Activated CD4-positive, CD25-positive, alpha-beta regulatory T cell treated with anti-CD3 and anti-CD28 coated beads, Interleukin-2, amount 50 U/mL, for 16 hours (primary cell): Measurements from ENCODE around the gene GRID2IP.

Source experiments
- DNase-seq: peaks from one replicate; pipeline ENCODE4 v3.0.0-alpha.2; 2020; ENCODE audit warnings: low read depth, low spot score

GRID2IP gene

GRCh38 chr7:6520163-6520981, 30.9 kb downstream of the GRID2IP start:
- no peak for DNase-seq

- DNase-seq = peak; percentile 45
Observed at GRCh38 chr7:6516387-6516983, 34.8 kb downstream of the GRID2IP start.

- no peak for DNase-seq
Observed at GRCh38 chr7:6513541-6513940, 37.7 kb downstream of the GRID2IP start.

- DNase-seq = no peak
Observed at GRCh38 chr7:6512892-6513291, 38.4 kb downstream of the GRID2IP start.

- no peak for DNase-seq
Observed at GRCh38 chr7:6510476-6511133, 40.7 kb downstream of the GRID2IP start.

GRCh38 chr7:6508950-6509349, 42.3 kb downstream of the GRID2IP start:
- DNase-seq = no peak

- no peak for DNase-seq
Observed at GRCh38 chr7:6508539-6508938, 42.7 kb downstream of the GRID2IP start.

- no peak for DNase-seq
Observed at GRCh38 chr7:6507906-6508305, 43.4 kb downstream of the GRID2IP start.

GRCh38 chr7:6505685-6506559, 45.3 kb downstream of the GRID2IP start:
- no peak for DNase-seq

- no peak for DNase-seq
Observed at GRCh38 chr7:6504996-6505395, 46.3 kb downstream of the GRID2IP start.

- no peak for DNase-seq
Observed at GRCh38 chr7:6502886-6503285, 48.4 kb downstream of the GRID2IP start.

GRCh38 chr7:6501586-6502564, 49.4 kb downstream of the GRID2IP start:
- DNase-seq = no peak

- no peak for DNase-seq
Observed at GRCh38 chr7:6500691-6501090, 50.6 kb downstream of the GRID2IP start.

- DNase-seq = no peak
Observed at GRCh38 chr7:6497994-6498393, 53.3 kb downstream of the GRID2IP start.

- no peak for DNase-seq
Observed at GRCh38 chr7:6497637-6497905, 53.7 kb downstream of the GRID2IP start.

- DNase-seq = no peak
Observed at GRCh38 chr7:6496842-6497636, 54.2 kb downstream of the GRID2IP start.

GRCh38 chr7:6495597-6496262, 55.5 kb downstream of the GRID2IP start:
- DNase-seq = no peak

- DNase-seq = no peak
Observed at GRCh38 chr7:6494365-6494764, 56.9 kb downstream of the GRID2IP start.

GRCh38 chr7:6491194-6491593, 60.1 kb downstream of the GRID2IP start:
- DNase-seq = no peak
